ENCODE results near the gene TSPYL4. TPM values are rescaled to one million over a fixed set of nuclear protein-coding genes. Genes with fewer than 3 reads are reported as not detected.

The TSPYL4 gene
- polyA plus RNA-seq, 3 donors, result 1.8 to 3.6 (median 2.2) TPM

GRCh38 chr6:116218866-116219265, 35.0 kb downstream of the TSPYL4 start:
- Histone ChIP-seq H3K4me1 (ENCODE audit: control insufficient read depth in 1 of 2, insufficient read depth in 2 of 2, low read length in 2 of 2) (no peaks in the 10 kb centered on the region), H2AFZ (ENCODE audit: insufficient read depth, low read depth, low read length, poor library complexity, severe bottlenecking) (no peak overlapping the region), H4K20me1 (ENCODE audit: insufficient read depth, low read length) (no peaks in the 10 kb centered on the region), H3K9ac (ENCODE audit: insufficient read depth, low read length, poor library complexity, severe bottlenecking) (no peak overlapping the region), H3K4me2 (replicated peaks; ENCODE audit: extremely low read depth, low read length, poor library complexity, severe bottlenecking) (no peak overlapping the region), H3K27me3 (ENCODE audit: control insufficient read depth in 2 of 2, insufficient read depth in 2 of 2, low read length in 2 of 2) (no peaks in the 10 kb centered on the region), H3K27ac (ENCODE audit: low read depth in 1 of 2, low read length in 2 of 2) (no peak overlapping the region), H3K79me2 (ENCODE audit: insufficient read depth, low read length) (no peaks in the 10 kb centered on the region), H3K4me3 (replicated peaks in 1 of 3; ENCODE audit: low read depth in 2 of 3, low read length in 3 of 3) (no peak overlapping the region), H3K36me3 (replicated peaks in 1 of 2; ENCODE audit: control insufficient read depth in 1 of 2, insufficient read depth in 2 of 2, low read length in 2 of 2) (peaks cover 0 to 7% of the 10 kb centered on the region in 2 donors), H3K9me3 (replicated peaks in 1 of 2; ENCODE audit: control insufficient read depth in 1 of 2, insufficient read depth in 1 of 2, low read length in 2 of 2) (no peaks in the 10 kb centered on the region)
- peaks cover 0 to 15% of the 10 kb centered on the region in 2 donors for H3K36me3 Mint-ChIP-seq
- no peak for TF ChIP-seq CTCF (IDR thresholded peaks at IDR 0.05)
- no peaks in the 10 kb centered on the region for H3K9me3 Mint-ChIP-seq
- DNase-seq, result no peak
- no peak overlapping the region for H3K4me3 Mint-ChIP-seq
- WGBS (ENCODE audit: insufficient coverage), result 89% methylated on average over 3 of the region's 5 CpGs
- no peaks in the 10 kb centered on the region for H3K27me3 Mint-ChIP-seq (ENCODE audit: low read depth in 3 of 3)
- H3K4me1 Mint-ChIP-seq, result no peaks in the 10 kb centered on the region
- peak overlapping the region in 1 of 7 donors; percentile 49 for H3K27ac Mint-ChIP-seq
- intact Hi-C loops (cut with micrococcal nuclease), result no loop called here

- intact Hi-C loops (cut with micrococcal nuclease), result no loop called here
- Histone ChIP-seq H3K9ac (ENCODE audit: insufficient read depth, low read length, poor library complexity, severe bottlenecking) (no peak overlapping the region), H3K27ac (ENCODE audit: low read depth in 1 of 2, low read length in 2 of 2) (no peak overlapping the region), H3K27me3 (ENCODE audit: control insufficient read depth in 2 of 2, insufficient read depth in 2 of 2, low read length in 2 of 2) (no peaks in the 10 kb centered on the region), H3K4me1 (ENCODE audit: control insufficient read depth in 1 of 2, insufficient read depth in 2 of 2, low read length in 2 of 2) (no peaks in the 10 kb centered on the region), H3K9me3 (replicated peaks in 1 of 2; ENCODE audit: control insufficient read depth in 1 of 2, insufficient read depth in 1 of 2, low read length in 2 of 2) (no peaks in the 10 kb centered on the region), H2AFZ (ENCODE audit: insufficient read depth, low read depth, low read length, poor library complexity, severe bottlenecking) (no peak overlapping the region), H4K20me1 (ENCODE audit: insufficient read depth, low read length) (no peaks in the 10 kb centered on the region), H3K79me2 (ENCODE audit: insufficient read depth, low read length) (no peaks in the 10 kb centered on the region), H3K36me3 (replicated peaks in 1 of 2; ENCODE audit: control insufficient read depth in 1 of 2, insufficient read depth in 2 of 2, low read length in 2 of 2) (peaks cover 0 to 5% of the 10 kb centered on the region in 2 donors), H3K4me3 (replicated peaks in 1 of 3; ENCODE audit: low read depth in 2 of 3, low read length in 3 of 3) (no peak overlapping the region), H3K4me2 (replicated peaks; ENCODE audit: extremely low read depth, low read length, poor library complexity, severe bottlenecking) (no peak overlapping the region)
- Mint-ChIP-seq H3K27me3 (ENCODE audit: low read depth in 3 of 3) (no peaks in the 10 kb centered on the region), H3K4me3 (no peak overlapping the region), H3K9me3 (no peaks in the 10 kb centered on the region), H3K4me1 (no peaks in the 10 kb centered on the region), H3K36me3 (peaks cover 0 to 11% of the 10 kb centered on the region in 2 donors), H3K27ac (no peak overlapping the region)
- peak in 1 of 3 donors; percentile 9 for DNase-seq
- no CpG with 5 or more reads among the region's 3 CpGs for WGBS (ENCODE audit: insufficient coverage)
- peak; percentile 74 for TF ChIP-seq CTCF (IDR thresholded peaks at IDR 0.05)
These were observed 35.7 kb downstream of the TSPYL4 start for GRCh38 chr6:116218172-116218633.

Measured in CD14-positive monocyte (primary cell).